Measurements from ENCODE around the gene MAP4K2. TPM values are rescaled to one million over a fixed set of nuclear protein-coding genes. Genes with fewer than 3 reads are reported as not detected.

MAP4K2 gene
- total RNA-seq, 4 donors from 2014 or later = 11.1 to 25.0 (median 17.1) TPM

DNA sequence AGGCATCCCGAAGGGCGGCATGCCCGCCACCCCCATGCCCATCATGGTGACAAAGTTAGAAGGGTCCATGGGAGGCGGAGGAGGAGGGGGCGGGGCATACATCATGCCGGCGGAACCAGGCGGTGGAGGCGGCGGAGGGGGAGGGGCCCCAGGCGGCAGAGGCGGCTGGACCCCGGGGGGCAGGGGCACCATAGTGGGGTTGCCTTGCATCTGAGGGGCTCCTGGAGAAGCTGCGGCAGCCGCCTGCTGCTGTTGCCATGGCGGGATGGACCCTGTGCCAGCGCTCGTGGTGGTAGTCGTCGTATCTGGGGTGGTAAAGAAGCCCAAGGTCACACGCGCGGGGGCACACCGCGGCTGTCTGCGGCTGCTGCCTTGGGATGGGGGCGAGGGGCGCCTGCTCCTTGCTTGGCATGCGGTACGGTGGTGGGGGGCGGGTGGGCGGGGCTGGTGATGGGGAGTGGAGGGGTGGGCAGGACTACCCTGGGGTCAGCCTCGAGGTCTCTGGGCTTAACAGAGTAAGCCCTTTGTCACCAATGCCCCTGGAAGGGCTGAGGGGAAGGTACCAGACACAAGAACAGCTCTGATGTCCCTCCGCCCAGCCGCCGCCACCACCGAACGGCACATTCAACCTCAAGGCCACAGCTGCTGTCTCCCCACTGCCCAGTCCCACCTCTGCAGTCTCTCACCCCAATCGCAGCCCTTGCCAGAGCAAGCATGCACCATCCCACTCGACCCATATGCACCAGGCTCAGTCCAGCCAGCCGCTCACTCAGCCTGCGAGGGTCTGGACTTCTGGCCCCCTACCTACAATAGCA is 37.0 kb downstream of the MAP4K2 start:
- WGBS = 88% methylated on average over 19 of the region's 42 CpGs
- Histone ChIP-seq H3K36me3 (peaks cover 66 to 91% (median 86%) of the 10 kb centered on the region in 4 donors), H3K9me3 (no peaks in the 10 kb centered on the region), H3K27me3 (no peaks in the 10 kb centered on the region), H3K4me1 (peaks cover 51 to 83% (median 74%) of the 10 kb centered on the region in 4 donors), H3K4me3 (no peak overlapping the region), H3K27ac (replicated peaks in 1 of 4) (peak overlapping the region; percentile 85 to 92 (median 87))
- DNase-seq (ENCODE audit: extremely low spot score) = no peak
- intact Hi-C loops (cut with DNase I) = no loop called here
- TF ChIP-seq POLR2A (IDR thresholded peaks at IDR 0.05; ENCODE audit: low read depth) = no peak
- no peak for TF ChIP-seq EP300 (IDR thresholded peaks at IDR 0.05)
- no peak for TF ChIP-seq POLR2AphosphoS5 (IDR thresholded peaks at IDR 0.05)
- TF ChIP-seq, protein P1, sequence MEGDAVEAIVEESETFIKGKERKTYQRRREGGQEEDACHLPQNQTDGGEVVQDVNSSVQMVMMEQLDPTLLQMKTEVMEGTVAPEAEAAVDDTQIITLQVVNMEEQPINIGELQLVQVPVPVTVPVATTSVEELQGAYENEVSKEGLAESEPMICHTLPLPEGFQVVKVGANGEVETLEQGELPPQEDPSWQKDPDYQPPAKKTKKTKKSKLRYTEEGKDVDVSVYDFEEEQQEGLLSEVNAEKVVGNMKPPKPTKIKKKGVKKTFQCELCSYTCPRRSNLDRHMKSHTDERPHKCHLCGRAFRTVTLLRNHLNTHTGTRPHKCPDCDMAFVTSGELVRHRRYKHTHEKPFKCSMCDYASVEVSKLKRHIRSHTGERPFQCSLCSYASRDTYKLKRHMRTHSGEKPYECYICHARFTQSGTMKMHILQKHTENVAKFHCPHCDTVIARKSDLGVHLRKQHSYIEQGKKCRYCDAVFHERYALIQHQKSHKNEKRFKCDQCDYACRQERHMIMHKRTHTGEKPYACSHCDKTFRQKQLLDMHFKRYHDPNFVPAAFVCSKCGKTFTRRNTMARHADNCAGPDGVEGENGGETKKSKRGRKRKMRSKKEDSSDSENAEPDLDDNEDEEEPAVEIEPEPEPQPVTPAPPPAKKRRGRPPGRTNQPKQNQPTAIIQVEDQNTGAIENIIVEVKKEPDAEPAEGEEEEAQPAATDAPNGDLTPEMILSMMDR (IDR thresholded peaks at IDR 0.05) = no peak

DNA sequence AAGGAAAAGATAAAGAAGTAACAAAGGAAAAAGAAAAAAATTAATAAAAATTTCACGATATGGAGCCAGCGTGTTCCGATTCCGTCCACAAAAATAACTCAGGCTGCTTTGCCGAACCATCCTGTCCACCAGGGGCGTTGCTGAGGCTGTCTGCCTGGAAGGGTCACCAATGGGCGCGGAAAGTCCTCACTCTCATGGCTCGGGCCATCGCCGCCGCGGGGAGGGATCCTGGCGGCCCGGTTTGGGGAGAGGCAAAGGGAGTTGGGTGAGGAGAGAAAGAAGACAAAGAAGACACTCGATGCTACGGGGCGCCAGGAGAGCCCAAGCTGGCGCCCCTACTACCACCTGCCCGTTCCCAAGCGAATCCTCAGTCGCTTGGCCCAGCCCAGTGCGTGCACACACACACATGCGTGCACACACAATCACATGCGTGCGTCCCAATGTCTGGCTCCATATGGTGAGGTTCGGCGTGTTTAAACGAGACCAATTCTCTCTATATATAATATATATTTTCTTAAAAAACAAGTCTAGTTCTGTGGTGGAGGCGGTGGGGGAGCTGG is 37.6 kb downstream of the MAP4K2 start:
- Histone ChIP-seq H3K4me1 (peaks cover 57 to 84% (median 79%) of the 10 kb centered on the region in 4 donors), H3K27me3 (no peaks in the 10 kb centered on the region), H3K4me3 (no peak overlapping the region), H3K36me3 (peaks cover 59 to 84% (median 80%) of the 10 kb centered on the region in 4 donors), H3K9me3 (no peaks in the 10 kb centered on the region), H3K27ac (replicated peaks in 1 of 4) (peak overlapping the region; percentile 85 to 92 (median 87))
- 84% methylated on average over 30 of the region's 30 CpGs for WGBS
- intact Hi-C loops (cut with DNase I) = no loop called here
- no peak for DNase-seq (ENCODE audit: extremely low spot score)
- TF ChIP-seq POLR2A (IDR thresholded peaks at IDR 0.05; ENCODE audit: low read depth) (no peak), POLR2AphosphoS5 (IDR thresholded peaks at IDR 0.05) (peak in 1 of 2 donors; percentile 41)
- TF ChIP-seq, protein P1 (IDR thresholded peaks at IDR 0.05) = peak in 2 of 3 experiments; percentile 18 to 43

DNA sequence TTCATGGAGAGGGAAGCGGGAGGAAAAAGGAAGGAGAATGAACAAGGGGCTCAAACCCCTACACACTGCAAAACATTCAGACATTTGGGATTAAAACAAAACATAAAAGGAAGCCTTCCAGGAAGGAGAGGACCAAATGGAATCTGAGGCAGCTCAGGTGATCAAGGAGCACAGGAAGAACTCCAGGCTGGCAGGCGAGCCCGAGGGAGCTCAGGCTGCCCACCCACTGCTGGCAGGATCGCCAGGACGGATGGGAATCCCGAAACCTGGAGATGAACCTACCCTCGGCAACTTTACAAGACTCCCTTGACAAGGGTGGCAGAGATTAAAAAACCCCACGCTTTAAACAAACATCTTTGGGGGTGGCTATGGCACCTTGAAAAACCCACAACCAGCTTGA is 38.3 kb downstream of the MAP4K2 start:
- TF ChIP-seq EP300 (IDR thresholded peaks at IDR 0.05) (no peak), POLR2AphosphoS5 (IDR thresholded peaks at IDR 0.05) (no peak), POLR2A (IDR thresholded peaks at IDR 0.05; ENCODE audit: low read depth) (no peak)
- TF ChIP-seq, protein P1 (IDR thresholded peaks at IDR 0.05) = no peak
- DNase-seq (ENCODE audit: extremely low spot score) = no peak
- H3K27ac ChIP-seq (replicated peaks in 1 of 4) = peak overlapping the region; percentile 85 to 92 (median 87)

GRCh38 chr11:64764040-64764611 is 38.9 kb downstream of the MAP4K2 start:
- no peaks in the 10 kb centered on the region for H3K27me3 ChIP-seq
- intact Hi-C loops (cut with DNase I) = no loop called here
- H3K27ac ChIP-seq (replicated peaks in 1 of 4) = peak overlapping the region; percentile 85 to 92 (median 87)
- peaks cover 70 to 96% (median 91%) of the 10 kb centered on the region in 4 donors for H3K4me1 ChIP-seq
- peaks cover 47 to 72% (median 67%) of the 10 kb centered on the region in 4 donors for H3K36me3 ChIP-seq
- no peak for DNase-seq (ENCODE audit: extremely low spot score)
- H3K4me3 ChIP-seq = no peak overlapping the region
- WGBS = 34% methylated on average over 11 of the region's 11 CpGs
- H3K9me3 ChIP-seq = no peaks in the 10 kb centered on the region
- no peak for TF ChIP-seq POLR2AphosphoS5 (IDR thresholded peaks at IDR 0.05)
- TF ChIP-seq EP300 (IDR thresholded peaks at IDR 0.05) = no peak
- TF ChIP-seq, protein P1 (IDR thresholded peaks at IDR 0.05) = no peak
- TF ChIP-seq POLR2A (IDR thresholded peaks at IDR 0.05; ENCODE audit: low read depth) = no peak

More for the DNA sequence above, 38.3 kb downstream of the MAP4K2 start:
- WGBS = 73% methylated on average over 8 of the region's 8 CpGs
- H3K4me1 ChIP-seq = peaks cover 64 to 89% (median 85%) of the 10 kb centered on the region in 4 donors
- peaks cover 53 to 78% (median 73%) of the 10 kb centered on the region in 4 donors for H3K36me3 ChIP-seq
- no peak overlapping the region for H3K4me3 ChIP-seq
- no peaks in the 10 kb centered on the region for H3K9me3 ChIP-seq
- intact Hi-C loops (cut with DNase I) = no loop called here
- H3K27me3 ChIP-seq = no peaks in the 10 kb centered on the region
